DMS 273 (cell line): Measurements from ENCODE around the gene TBXAS1.
"Not testable (repeated sequence)": the region's sequence is repeated elsewhere in the genome, so short reads cannot be mapped to it uniquely, and the experiment has no call there.

Experiments
- DNase-seq: peaks from one replicate; lab custom pipeline; 2025; ENCODE audit not compliant: unreplicated experiment; lab: John Stamatoyannopoulos, UW

The TBXAS1 gene

GRCh38 chr7:139886899-139887298, 57.8 kb downstream of the TBXAS1 start:
- DNase-seq, result no peak

DNA sequence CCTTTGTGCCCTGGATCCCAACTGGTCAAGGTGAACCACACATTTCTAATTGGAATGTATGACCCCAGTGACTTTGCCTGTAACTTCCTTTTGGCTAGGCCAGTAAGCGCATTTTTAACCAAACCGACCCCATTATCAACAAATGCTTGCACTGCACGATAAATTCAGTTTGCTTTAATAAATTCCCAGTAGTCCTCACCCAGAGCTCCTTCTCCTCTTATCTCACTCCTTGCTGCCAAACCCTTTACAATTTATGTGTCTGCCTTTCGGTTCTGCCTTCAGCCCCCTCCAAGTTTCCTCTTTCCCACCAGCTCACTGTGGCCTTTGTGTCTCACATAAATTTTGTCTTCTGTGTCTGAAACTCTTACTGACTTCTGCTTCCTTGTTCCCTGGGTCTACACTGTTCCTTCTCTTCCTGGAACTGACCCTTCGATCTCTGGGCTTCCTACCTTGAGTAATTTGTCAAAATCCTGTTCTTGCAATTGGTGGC, 59.0 kb downstream of the TBXAS1 start:
- no peak for DNase-seq

GRCh38 chr7:139889186-139889871, 60.3 kb downstream of the TBXAS1 start:
- no peak for DNase-seq

GRCh38 chr7:139893461-139893860, 64.4 kb downstream of the TBXAS1 start:
- no peak for DNase-seq

GRCh38 chr7:139893999-139894398, 64.9 kb downstream of the TBXAS1 start:
- no peak for DNase-seq

- no peak for DNase-seq
These were observed 66.2 kb downstream of the TBXAS1 start for GRCh38 chr7:139895141-139895829.

- no peak for DNase-seq
These were observed 67.2 kb downstream of the TBXAS1 start for GRCh38 chr7:139896288-139896687.

GRCh38 chr7:139896831-139897230, 67.8 kb downstream of the TBXAS1 start:
- no peak for DNase-seq

GRCh38 chr7:139897422-139898090, 68.5 kb downstream of the TBXAS1 start:
- DNase-seq, result no peak

DNA sequence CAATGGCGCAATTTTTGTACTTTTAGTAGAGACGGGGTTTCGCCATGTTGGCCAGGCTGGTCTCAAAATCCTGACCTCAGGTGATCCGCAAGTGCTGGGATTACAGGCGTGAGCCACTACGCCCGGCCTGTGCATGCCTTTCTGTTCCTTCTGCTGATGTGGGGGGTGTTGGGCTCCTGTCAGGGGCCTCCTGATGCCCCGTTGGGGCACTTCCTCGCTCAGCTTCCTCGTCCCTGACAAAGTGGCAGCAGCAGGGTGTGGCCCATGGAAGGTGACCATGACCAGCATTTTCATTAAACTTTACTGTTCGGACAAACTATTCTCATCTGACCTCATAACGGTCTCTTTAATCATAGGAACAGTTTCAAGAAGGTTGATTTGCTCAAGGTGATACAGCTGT, 69.4 kb downstream of the TBXAS1 start:
- DNase-seq, result no peak

DNA sequence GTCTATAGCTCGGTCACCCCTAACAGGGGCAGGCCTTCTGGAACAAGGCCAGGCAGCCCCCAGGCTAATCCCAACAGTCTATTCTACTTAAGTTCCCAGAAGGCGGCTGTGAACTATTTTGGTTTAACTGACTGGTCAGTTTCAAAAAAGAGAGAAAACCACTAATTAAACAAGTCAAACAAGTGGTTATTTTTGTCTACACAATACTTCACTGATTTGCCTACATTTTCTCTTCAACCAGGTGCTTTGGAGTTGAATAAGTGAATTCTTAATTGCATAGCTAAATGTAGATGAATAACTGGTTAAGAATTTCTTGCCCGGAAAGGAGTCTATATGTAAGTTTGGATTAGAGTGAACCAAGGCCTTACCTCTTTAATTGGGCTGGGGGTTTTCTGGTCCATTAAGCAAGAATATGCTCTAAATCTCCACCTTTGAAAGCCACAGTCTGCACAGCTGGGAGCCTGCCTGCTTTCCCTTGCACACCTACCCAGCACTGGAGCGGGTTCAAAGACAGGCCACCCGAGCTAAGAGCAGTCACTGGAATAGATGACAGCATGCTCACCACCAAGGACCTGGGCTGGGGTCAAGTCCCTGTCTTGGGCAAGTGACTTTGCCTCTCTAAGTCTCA, 70.4 kb downstream of the TBXAS1 start:
- no peak for DNase-seq

GRCh38 chr7:139900326-139900725, 71.3 kb downstream of the TBXAS1 start:
- no peak for DNase-seq

GRCh38 chr7:139901056-139901795, 72.2 kb downstream of the TBXAS1 start:
- DNase-seq, result no peak

DNA sequence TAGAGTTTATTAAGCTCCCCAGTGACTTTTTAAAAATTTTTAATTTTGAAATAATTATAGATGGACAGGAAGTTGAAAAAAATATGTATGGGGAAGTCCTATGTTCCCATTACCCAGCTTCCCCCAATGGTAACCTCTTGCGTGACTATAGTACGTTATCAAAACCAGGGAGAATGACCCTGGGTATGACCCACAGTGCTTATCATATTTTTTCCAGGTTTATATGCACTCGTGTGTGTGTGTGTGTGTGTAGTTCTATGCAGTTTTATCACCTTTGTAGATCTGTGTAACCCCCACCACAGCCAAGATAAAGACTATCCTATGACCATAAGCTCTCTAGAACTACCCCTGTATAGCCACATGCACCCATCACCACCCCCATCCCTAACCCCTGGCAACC, 72.8 kb downstream of the TBXAS1 start:
- DNase-seq, result no peak

- no peak for DNase-seq
These were observed 73.5 kb downstream of the TBXAS1 start for GRCh38 chr7:139902436-139903102.

DNA sequence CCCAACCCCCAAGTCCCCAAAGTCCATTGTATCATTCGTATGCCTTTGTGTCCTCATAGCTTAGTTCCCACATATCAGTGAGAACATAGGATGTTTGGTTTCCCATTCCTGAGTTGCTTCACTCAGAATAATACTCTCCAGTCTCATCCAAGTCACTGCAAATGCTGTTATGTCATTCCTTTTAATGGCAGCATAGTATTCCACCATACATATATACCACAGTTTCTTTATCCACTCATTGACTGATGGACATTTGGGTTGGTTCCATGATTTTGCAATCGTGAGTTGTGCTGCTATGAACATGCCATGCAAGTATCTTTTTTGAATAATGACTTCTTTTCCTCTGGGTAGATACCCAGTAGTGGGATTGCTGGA, 74.0 kb downstream of the TBXAS1 start:
- not testable (repeated sequence) for DNase-seq

DNA sequence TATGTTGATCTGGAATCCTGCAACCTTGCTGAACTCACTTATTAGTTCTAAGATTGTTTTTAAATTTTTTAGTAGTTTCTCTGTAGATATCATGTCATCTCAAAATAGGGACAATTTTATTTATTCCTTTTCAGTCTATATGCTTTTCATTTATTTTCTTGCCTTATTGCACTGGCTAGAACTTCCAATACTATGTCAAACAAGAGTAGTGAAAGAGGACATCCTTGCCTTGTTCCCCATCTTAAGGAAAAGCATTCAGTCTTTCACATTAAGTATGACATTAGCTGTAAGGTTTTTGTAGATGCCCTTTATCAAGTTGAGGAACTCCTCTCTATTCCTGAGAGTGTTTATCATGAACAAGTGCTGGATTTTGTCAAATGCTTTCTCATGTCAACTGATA, 77.8 kb downstream of the TBXAS1 start:
- no peak for DNase-seq

DNA sequence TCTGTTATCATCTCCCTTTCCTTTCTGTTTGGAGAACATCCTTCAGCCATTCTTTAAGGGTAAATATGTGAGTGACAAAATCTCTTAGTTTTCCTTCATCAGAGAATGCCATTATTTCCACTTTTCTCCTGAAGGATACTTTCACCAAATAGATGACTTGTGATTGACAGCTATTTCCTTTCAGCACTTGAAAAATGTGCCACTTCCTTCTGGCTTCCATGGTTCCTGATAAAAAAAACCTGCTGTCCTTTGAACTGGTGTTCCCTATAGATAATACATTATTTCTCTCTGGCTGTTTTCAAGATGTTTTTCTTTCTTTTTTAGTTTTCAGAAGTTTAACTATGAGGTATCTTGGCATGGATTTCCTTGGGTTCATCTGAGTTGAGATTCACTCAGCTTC, 79.7 kb downstream of the TBXAS1 start:
- no peak for DNase-seq

DNA sequence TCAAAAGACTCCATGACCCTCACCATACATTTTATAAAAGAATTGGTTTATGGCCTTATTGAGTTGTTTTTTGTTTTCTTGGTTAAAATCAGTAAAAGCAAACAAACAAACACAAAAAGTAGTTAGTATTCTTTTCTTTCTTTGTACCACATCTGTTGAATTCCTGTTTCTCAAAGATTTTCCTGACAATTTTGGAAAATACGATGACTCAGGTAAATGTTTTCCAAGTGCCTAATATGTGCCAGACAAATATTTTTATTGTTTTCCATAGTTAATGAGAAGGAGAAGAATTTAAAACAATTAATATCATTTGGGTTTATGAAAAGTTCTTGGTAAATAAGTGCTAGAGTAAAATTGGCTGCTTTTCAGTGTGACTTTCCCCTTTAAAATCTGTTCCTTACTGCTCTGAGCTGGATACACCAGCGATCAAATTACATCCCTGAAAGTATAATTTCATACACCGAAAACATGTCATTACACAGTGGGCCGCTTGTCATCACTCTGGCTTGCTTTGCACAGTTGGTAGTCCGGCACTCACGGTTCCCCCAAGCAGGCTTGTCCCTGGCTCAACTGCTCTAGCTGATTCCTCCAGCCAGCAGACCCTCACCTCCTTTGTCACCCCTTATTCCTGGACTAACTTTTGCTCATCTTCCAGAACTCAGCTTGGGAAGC, 80.5 kb downstream of the TBXAS1 start:
- peak; percentile 52 for DNase-seq
